Glomerular visceral epithelial cell (primary cell): ENCODE measurements around the gene FBXW11.
"Not testable (repeated sequence)": the region's sequence is repeated elsewhere in the genome, so short reads cannot be mapped to it uniquely, and the experiment has no call there.

ENCODE experiments used
- DNase-seq: peaks from one replicate; pipeline ENCODE4 v3.0.0-alpha.2; 2016; ENCODE audit errors: extremely low spot score

Gene FBXW11

GRCh38 chr5:171954721-171955120, 51.7 kb downstream of the FBXW11 start:
- DNase-seq: no peak

GRCh38 chr5:171953860-171954701, 52.4 kb downstream of the FBXW11 start:
- DNase-seq: peak; percentile 9

DNA sequence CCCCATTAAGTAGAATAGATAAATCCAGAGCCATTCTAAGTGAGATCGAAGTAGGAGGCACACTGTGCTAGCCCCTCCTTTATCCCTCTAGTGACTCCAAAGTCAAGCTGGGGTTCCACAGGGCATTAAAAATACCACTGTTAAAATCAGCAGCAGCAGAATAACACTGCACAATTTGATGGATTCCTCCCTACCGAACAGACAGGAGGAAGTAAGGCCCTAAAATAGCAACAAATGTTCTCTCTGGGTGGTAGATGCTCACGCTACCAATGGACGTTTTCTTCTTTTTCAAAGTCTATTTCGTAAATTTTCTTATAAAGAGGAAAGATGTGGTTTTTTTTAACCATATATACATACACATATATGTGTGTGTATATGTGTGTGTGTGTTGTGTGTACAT, 54.4 kb downstream of the FBXW11 start:
- no peak for DNase-seq

DNA sequence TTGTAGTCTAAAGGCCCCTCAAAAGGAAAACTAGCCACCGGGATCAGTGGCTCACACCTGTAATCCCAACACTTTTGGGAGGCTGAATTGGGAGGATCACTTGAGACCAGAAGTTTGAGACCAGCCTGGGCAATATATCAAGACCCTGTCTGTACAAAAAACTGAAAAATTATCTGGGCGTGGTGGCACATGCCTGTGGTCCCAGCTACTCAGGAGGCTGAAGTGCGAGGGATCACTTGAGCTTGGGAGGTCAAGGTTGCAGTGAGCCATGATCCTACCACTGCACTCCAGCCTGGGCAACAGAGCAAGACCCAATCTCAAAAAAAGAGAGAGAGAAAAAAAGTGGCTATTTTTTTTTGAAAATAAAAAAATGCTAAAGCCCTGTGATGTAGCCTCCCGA, 55.2 kb downstream of the FBXW11 start:
- no peak for DNase-seq

- no peak for DNase-seq
These were observed 60.2 kb downstream of the FBXW11 start for GRCh38 chr5:171946000-171946781.

GRCh38 chr5:171945476-171945875, 61.0 kb downstream of the FBXW11 start:
- DNase-seq: no peak

DNA sequence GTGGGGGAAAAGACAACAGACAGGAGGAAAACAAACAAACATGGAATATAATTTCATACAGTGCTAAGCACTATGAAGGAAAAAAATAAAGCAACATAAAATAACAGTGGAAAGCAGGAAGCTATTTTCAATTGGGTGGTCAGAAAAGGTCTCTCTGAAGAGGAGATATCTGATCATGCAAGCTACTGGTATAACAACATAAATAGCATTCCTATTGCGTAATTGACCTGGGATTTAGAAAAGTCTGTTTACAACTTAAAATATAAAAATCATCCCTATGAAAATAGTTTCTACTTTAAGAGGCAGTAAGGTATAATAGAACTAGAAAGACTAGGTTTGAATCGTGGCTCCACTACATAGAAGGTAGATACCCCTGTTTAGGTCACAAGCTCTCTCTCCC, 61.4 kb downstream of the FBXW11 start:
- DNase-seq: no peak

GRCh38 chr5:171942112-171942516, 64.3 kb downstream of the FBXW11 start:
- not testable (repeated sequence) for DNase-seq

DNA sequence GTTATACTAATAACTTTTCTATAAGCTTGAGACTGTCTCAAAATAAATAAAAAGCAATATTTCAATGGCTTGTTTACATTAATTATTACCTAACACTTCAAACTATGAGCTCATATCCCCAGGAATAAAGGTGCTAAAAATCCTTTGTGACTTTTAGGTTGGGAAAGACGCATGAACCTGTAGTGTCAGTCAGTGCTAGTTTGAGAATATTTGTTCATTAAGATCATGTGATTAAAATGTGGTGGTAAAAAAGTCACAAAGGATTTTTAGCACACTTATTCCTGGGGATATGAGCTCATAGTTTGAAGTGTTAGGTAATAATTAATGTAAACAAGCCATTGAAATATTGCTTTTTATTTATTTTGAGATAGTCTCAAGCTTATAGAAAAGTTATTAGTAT, 64.8 kb downstream of the FBXW11 start:
- not testable (repeated sequence) for DNase-seq

DNA sequence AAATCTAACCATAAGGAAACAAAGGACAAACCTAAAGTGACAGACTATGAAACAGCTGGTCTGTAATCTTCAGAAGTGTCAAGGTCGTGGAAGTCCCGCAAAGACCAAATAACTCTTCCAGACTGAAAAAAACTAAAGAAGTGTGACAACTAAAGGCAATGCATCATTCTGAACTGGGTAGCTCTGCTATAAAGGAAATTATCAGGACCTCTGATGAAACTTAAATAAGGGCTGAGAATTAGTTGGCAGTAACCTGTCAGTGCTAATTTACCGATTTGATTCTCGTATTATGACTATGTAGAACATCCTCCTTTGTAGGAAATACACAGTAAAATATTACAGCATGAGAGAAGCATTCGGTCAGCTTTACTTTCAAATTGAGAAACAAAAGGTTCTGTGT, 65.2 kb downstream of the FBXW11 start:
- not testable (repeated sequence) for DNase-seq

GRCh38 chr5:171939951-171940350, 66.5 kb downstream of the FBXW11 start:
- DNase-seq: no peak

- DNase-seq: no peak
These were observed 68.1 kb downstream of the FBXW11 start for GRCh38 chr5:171938358-171938757.

- no peak for DNase-seq
These were observed 69.1 kb downstream of the FBXW11 start for GRCh38 chr5:171937351-171937750.

GRCh38 chr5:171934586-171934985, 71.9 kb downstream of the FBXW11 start:
- no peak for DNase-seq

GRCh38 chr5:171931163-171931562, 75.3 kb downstream of the FBXW11 start:
- DNase-seq: no peak

GRCh38 chr5:171927345-171927941, 79.0 kb downstream of the FBXW11 start:
- DNase-seq: no peak

DNA sequence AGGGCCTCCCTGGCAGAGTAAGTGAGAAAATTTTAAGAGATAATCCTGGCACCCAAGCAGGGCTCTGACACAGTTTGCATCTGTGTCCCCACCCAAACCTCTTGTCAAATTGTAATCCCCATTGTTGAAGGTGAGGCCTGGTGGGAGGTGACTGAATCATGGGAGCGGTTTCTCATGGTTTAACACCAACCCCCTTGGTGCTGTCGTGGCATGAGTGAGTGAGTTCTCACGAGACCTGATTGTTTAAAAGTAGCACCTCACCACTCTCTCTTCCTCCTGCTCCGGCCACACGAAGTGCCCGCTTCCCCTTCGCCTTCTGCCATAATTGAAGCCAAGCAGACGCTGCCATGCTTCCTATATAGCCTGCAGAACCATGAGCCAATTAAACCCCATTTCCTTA, 80.1 kb downstream of the FBXW11 start:
- DNase-seq: no peak

- DNase-seq: no peak
These were observed 81.8 kb downstream of the FBXW11 start for GRCh38 chr5:171924493-171925122.

DNA sequence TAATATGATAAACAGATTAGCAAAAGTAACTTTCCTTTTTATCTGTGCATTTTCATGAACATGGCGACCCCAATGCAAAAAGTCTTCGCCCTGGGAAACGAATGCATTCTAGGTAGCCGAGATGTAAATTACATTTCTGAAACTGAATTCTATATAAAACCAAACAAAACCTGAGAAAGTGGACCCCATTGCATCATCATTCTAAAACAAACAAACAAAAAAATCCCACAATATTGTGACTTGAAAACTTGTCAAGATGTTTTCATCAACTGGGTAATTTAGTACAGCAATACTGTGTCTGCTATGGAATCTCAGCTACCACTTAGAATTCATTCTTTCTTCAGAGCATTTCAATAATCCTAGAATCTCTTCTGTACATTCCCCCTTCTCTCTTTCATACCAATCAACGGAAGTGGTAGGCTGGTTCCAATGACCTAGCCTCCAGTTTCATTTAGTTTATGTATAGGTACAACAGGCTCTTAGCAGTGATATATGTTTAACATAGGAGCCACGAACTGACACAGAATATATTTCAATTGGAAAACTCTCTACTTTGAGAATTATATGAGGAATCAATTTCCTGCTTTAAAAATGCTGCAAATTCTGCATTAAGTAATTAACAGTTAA, 85.6 kb downstream of the FBXW11 start:
- DNase-seq: no peak

GRCh38 chr5:171915700-171916099, 90.7 kb downstream of the FBXW11 start:
- DNase-seq: not testable (repeated sequence)

DNA sequence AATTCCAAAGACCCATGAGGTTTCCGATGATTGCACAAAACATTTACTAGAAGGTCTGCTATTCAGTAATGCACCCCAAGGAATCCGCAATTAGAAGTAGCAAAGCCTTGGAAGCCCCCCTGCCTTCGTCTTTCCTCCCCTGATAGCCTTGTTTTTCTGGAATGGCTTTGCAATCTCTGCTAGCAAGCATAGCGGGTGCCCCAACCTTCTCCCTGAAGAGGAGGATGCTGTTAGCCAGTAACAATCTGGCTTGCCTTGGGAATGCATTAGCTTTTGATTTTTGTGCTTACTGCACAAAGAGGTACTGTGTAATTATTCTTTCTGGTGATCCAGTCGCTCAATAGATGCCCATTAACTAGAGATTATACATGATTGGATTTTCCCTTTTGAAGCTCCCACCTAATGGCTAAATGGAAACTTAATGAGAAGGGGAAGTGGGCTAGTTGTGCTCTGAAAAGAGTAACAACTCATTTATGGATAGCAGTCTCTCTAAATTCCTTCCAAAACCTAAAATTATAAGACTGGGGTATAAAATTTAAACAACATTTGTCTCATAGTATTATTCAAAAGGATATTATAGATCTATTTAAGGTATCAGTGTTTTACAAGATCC, 91.6 kb downstream of the FBXW11 start:
- no peak for DNase-seq
